ENCODE results near the gene KCNK4. TPM values are rescaled to one million over a fixed set of nuclear protein-coding genes. Genes with fewer than 3 reads are reported as not detected.

Gene KCNK4
- total and polyA plus RNA-seq, 2 of the 13 experiments (the other 11 are each of a cell fraction or from before 2014, with no cell fraction given) = not detected

DNA sequence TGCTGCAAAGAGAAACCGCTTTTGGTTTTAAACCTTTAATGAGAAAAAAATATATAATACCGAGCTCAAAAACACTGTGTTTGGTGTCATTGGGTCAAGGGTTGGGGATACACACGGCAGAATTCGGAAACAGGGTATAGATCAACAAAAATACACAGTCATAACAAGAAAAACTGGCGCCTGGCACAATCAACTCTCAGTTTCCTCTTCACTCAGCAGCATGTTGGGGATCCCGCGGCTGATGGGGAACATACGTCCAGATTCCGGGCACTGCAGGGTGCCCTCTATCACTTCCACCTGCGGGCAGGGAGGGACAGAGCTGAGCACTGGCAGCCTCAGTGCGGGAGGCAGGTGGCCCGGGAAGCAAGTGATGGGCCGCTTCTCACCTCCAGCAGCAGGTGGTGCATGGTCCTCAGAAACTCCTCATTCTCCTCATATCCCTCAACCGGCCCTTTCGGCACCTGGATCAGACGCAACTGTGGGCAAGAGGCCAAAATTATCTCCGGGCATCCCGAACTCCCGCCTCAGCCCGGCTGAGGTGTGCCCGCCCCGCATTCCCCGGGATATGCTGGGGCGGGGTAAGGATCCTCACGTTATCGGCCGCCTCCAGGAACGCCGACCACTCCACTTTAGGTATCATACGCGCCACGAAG, 25.7 kb downstream of the KCNK4 start (continued):
- TF ChIP-seq TMF1 (CRISPR knock-in tag; IDR thresholded peaks at IDR 0.05; ENCODE audit: low read depth) = 0 out of 2 replicates have a peak, but pooled peaks have one; percentile 5

DNA sequence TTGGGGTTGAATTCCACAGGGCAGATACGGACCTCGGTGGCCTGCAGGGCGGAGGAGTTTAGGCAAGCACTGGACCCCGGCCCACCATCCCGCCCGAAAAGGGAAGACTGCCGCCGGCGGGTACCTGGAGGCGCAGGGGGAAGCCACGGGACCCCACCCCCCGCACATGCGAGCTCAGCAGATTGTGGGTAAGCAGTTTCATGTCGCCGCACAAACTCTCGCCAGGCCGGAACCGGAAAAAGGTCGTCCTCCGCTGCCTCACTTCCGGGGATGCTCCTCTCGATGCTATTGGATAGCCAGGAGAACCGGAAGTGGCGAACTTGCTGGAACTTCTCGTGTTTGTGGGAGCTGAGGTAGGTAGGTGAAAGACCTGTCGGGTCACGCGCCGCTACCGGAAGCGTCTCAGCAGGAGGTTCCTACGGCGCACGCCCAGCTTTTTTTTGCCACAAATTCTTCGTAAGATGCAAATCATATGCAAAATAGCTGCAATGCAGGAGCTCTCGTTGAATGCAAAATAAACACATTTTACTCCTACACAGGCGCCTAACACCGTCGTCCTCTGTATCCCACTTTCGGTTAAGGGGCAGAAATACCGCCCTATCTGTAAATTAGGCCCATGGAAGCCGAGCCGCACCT, 26.3 kb downstream of the KCNK4 start, which contains the start of gene TRMT112:
TSS of gene TRMT112 (minus strand) at position 235 of the 636 bp plus-strand sequence. CDS start at position 202, 33 bp downstream.
- ATAC-seq = peak; percentile 87
- H3K36me3 ChIP-seq (replicated peaks in 1 of 2; ENCODE audit: control insufficient read depth in 1 of 2, insufficient read depth in 2 of 2, low read length in 2 of 2) = peaks cover 1 to 33% of the 10 kb centered on the region in 2 experiments; a peak in 3 of 5 replicates
- H4K20me1 ChIP-seq (ENCODE audit: insufficient read depth, low read length) = no peaks in the 10 kb centered on the region
- peaks cover 22% of the 10 kb centered on the region for H3K4me1 ChIP-seq (ENCODE audit: insufficient read depth, low read length)
- no peaks in the 10 kb centered on the region for H3K9me3 ChIP-seq (ENCODE audit: low read length)
- H3K4me3 ChIP-seq (replicated peaks in 1 of 3; ENCODE audit: insufficient read depth in 1 of 3, low read depth in 2 of 3, low read length in 3 of 3) = peak within 1 kb of the TSS; percentile 97 to 99 (median 99)
- intact Hi-C loops (cut with micrococcal nuclease; ENCODE audit: unreplicated experiment) (loop anchor here (2.0 kb wide), 1 partner anchor 41 kb away; the partner anchor contains the start of gene RPS6KA4), in situ Hi-C loops (cut with HindIII; ENCODE audit: extremely low pct_ligation_motif_present, low pct_unique_long_range_greater_than_20kb) (no loop called here)
- peak within 1 kb of the TSS; percentile 94 for H3K9ac ChIP-seq (ENCODE audit: insufficient read depth, low read depth, low read length)
- DNase-seq (ENCODE audit: low spot score) = peak; percentile 99
- WGBS (ENCODE audit: low lambda C conversion rate) = 2% methylated on average over 19 of the region's 43 CpGs
- peaks cover 15% of the 10 kb centered on the region for H3K79me2 ChIP-seq (ENCODE audit: insufficient read depth, low read length)
- no peak within 1 kb of the TSS for H2AFZ ChIP-seq (ENCODE audit: low read length)
- CTCF ChIA-PET (ENCODE audit: low intra/inter-chr PET ratio, low total read pairs) = interaction anchor here (0.7 kb wide), 1 partner anchor 38 kb away, joined by 4 read pairs; no protein-coding TSS in a partner anchor
- FAIRE-seq = peak; percentile 99
- POLR2A ChIA-PET = interaction anchor here (0.6 to 4.5 kb wide), 27 partner anchors 8 to 461 kb away, joined by 3 to 103 read pairs (median 6); partner anchors contain the start of genes BAD, CATSPERZ, ESRRA and FKBP2
- H3K27ac ChIP-seq (ENCODE audit: extremely low read length, insufficient read depth, low read length) = peak within 1 kb of the TSS; percentile 98
- BruUV-seq (replicated peaks) = no TSS peak
- peak within 1 kb of the TSS; percentile 99 for H3K4me2 ChIP-seq (ENCODE audit: low read depth, low read length)
- H3K27me3 ChIP-seq (ENCODE audit: control insufficient read depth in 1 of 2, insufficient read depth in 2 of 2, low read length in 2 of 2) = no peaks in the 10 kb centered on the region; a peak in 1 of 5 replicates
- TF ChIP-seq IRX3 (CRISPR knock-in tag; IDR thresholded peaks at IDR 0.05; ENCODE audit: borderline replicate concordance, low read depth) = no peak
- TF ChIP-seq NFKBIZ (CRISPR knock-in tag; IDR thresholded peaks at IDR 0.05) = no peak
- TF ChIP-seq, protein P1, sequence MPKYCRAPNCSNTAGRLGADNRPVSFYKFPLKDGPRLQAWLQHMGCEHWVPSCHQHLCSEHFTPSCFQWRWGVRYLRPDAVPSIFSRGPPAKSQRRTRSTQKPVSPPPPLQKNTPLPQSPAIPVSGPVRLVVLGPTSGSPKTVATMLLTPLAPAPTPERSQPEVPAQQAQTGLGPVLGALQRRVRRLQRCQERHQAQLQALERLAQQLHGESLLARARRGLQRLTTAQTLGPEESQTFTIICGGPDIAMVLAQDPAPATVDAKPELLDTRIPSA (CRISPR knock-in tag; IDR thresholded peaks at IDR 0.05; ENCODE audit: borderline replicate concordance) = no peak
- TF ChIP-seq, protein P2, sequence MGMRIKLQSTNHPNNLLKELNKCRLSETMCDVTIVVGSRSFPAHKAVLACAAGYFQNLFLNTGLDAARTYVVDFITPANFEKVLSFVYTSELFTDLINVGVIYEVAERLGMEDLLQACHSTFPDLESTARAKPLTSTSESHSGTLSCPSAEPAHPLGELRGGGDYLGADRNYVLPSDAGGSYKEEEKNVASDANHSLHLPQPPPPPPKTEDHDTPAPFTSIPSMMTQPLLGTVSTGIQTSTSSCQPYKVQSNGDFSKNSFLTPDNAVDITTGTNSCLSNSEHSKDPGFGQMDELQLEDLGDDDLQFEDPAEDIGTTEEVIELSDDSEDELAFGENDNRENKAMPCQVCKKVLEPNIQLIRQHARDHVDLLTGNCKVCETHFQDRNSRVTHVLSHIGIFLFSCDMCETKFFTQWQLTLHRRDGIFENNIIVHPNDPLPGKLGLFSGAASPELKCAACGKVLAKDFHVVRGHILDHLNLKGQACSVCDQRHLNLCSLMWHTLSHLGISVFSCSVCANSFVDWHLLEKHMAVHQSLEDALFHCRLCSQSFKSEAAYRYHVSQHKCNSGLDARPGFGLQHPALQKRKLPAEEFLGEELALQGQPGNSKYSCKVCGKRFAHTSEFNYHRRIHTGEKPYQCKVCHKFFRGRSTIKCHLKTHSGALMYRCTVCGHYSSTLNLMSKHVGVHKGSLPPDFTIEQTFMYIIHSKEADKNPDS (CRISPR knock-in tag; IDR thresholded peaks at IDR 0.05) = no peak; the same call in 1 of the 2 replicates
- TF ChIP-seq, protein P3, sequence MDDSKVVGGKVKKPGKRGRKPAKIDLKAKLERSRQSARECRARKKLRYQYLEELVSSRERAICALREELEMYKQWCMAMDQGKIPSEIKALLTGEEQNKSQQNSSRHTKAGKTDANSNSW (CRISPR knock-in tag; IDR thresholded peaks at IDR 0.05; ENCODE audit: borderline replicate concordance) = no peak
- TF ChIP-seq ZNF577 (CRISPR knock-in tag; IDR thresholded peaks at IDR 0.05; ENCODE audit: borderline replicate concordance, low read depth) = no peak
- no peak for TF ChIP-seq ZNF562 (CRISPR knock-in tag; IDR thresholded peaks at IDR 0.05; ENCODE audit: borderline replicate concordance)
- TF ChIP-seq TCF7L2 (IDR thresholded peaks at IDR 0.05; ENCODE audit: low read depth, low read length) = no peak
- peak; percentile 44; the same call in 1 of the 2 replicates for TF ChIP-seq KDM3A (CRISPR knock-in tag; IDR thresholded peaks at IDR 0.05; ENCODE audit: low read depth)
- TF ChIP-seq NFYC (CRISPR knock-in tag; IDR thresholded peaks at IDR 0.05) = peak; percentile 88
- TF ChIP-seq, protein P4, sequence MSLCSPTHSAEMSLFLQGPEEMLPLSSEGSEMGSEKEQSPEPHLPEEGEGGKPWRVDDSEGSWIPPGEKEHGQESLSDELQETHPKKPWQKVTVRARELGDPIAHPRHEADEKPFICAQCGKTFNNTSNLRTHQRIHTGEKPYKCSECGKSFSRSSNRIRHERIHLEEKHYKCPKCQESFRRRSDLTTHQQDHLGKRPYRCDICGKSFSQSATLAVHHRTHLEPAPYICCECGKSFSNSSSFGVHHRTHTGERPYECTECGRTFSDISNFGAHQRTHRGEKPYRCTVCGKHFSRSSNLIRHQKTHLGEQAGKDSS (CRISPR knock-in tag; IDR thresholded peaks at IDR 0.05; ENCODE audit: borderline replicate concordance, low read depth) = 0 out of 2 replicates have a peak, but pooled peaks have one; percentile 25
- TF ChIP-seq, protein P5, sequence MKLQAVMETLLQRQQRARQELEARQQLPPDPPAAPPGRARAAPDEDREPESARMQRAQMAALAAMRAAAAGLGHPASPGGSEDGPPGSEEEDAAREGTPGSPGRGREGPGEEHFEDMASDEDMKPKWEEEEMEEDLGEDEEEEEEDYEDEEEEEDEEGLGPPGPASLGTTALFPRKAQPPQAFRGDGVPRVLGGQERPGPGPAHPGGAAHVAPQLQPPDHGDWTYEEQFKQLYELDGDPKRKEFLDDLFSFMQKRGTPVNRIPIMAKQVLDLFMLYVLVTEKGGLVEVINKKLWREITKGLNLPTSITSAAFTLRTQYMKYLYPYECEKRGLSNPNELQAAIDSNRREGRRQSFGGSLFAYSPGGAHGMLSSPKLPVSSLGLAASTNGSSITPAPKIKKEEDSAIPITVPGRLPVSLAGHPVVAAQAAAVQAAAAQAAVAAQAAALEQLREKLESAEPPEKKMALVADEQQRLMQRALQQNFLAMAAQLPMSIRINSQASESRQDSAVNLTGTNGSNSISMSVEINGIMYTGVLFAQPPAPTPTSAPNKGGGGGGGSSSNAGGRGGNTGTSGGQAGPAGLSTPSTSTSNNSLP (IDR thresholded peaks at IDR 0.05; ENCODE audit: low read depth, low read length) = no peak
- TF ChIP-seq ZSCAN20 (CRISPR knock-in tag; IDR thresholded peaks at IDR 0.05; ENCODE audit: borderline replicate concordance) = no peak
- 0 out of 2 replicates have a peak, but pooled peaks have one; percentile 19 for TF ChIP-seq ZNF674 (CRISPR knock-in tag; IDR thresholded peaks at IDR 0.05; ENCODE audit: low read depth)

Measured in HepG2 (cell line).